Cardiac fibroblast (primary cell): ENCODE measurements around the gene PLA2G4B.

Experiments used
- DNase-seq, 2 donors: peaks; one replicate each; pipeline versions ENCODE4 v3.0.0 to v3.0.0-alpha.2; 2010; ENCODE audit warnings: low read depth in 2 of 2
- H3K4me3 ChIP-seq, 2 donors: replicated peaks in 1 of 2; 1 replicate in 1 of 2; 2 replicates in 1 of 2; pipeline ENCODE4 v1.5.1; 2011; ENCODE audit warnings: low read depth in 2 of 2, low read length in 2 of 2, mild to moderate bottlenecking in 2 of 2, moderate library complexity in 1 of 2
- CTCF ChIP-seq: IDR thresholded peaks from one replicate; pipeline ENCODE4 v1.5.1; 2011; ENCODE audit warnings: low read depth, mild to moderate bottlenecking, low read length, inconsistent platforms

Gene PLA2G4B

GRCh38 chr15:41872166-41872747 is 33.6 kb downstream of the PLA2G4B start:
- TF ChIP-seq CTCF = no peak
- DNase-seq = no peak
- H3K4me3 ChIP-seq = no peak overlapping the region

GRCh38 chr15:41873711-41874110 is 35.1 kb downstream of the PLA2G4B start:
- H3K4me3 ChIP-seq = no peak overlapping the region
- no peak for DNase-seq
- no peak for TF ChIP-seq CTCF

GRCh38 chr15:41874736-41875135 is 36.1 kb downstream of the PLA2G4B start:
- no peak for TF ChIP-seq CTCF
- DNase-seq = no peak

DNA sequence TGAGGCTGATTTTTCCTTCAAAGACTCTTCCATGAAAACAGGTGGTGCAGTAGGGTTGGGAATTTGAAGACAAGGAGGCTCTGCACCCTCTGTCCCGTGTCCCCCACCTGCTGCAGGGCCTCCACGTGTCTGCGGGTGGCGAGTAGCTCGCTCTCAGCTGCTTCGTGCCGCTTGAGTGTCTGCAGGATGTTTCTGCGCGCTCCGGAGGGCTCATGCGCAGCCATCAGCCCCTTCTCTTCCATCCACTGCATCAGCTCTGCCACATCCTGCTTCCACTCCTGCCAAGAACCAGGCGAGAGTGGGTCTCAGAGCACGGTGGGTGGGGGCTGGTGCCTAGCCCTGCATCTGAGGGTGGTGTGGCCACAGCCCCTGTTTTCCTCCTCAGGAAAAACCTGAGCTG is 37.4 kb downstream of the PLA2G4B start:
- no peak for DNase-seq
- no peak overlapping the region for H3K4me3 ChIP-seq
- TF ChIP-seq CTCF = no peak

More at GRCh38 chr15:41874736-41875135, 36.1 kb downstream of the PLA2G4B start:
- H3K4me3 ChIP-seq = no peak overlapping the region

- H3K4me3 ChIP-seq = no peak overlapping the region
Observed at GRCh38 chr15:41876689-41877088, 38.0 kb downstream of the PLA2G4B start.

DNA sequence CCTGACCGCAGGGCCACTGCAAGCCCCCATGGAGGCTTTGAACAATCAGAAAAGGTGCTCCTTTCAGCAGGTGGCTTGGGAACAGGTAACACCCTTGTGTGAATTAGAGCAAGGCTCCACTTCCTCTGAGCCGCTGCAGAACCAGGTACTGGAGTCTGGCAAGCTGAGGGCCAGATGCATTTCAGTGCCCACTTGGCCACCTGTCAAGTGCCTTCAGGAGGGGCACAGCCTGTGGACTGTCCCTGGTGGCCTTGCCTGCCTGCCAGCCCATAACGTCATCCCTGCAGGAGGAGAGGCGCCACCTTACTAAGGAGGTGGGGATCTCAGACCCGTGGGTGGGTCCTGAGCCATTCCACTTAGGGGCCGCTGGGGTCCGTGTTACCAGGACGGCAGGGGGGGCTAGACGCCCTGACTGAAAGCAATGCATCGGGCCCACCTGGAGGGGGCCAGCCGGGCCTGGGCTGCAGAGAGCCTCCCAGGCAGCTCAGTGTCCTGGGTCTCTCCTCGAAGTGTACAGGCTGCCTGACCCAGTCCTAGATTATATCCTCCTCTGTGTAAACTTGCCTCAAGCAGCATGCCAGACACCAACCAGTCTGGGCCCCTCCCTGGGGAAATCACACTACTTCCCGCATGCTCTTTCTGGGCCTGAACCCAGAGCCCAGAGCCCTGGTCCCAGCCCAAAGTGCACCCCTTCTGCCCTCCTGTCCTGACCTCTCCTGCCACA is 39.1 kb downstream of the PLA2G4B start:
- no peak overlapping the region for H3K4me3 ChIP-seq
- no peak for DNase-seq
- no peak for TF ChIP-seq CTCF

More at GRCh38 chr15:41876689-41877088, 38.0 kb downstream of the PLA2G4B start:
- TF ChIP-seq CTCF = no peak
- no peak for DNase-seq
